ENCODE measurements around the gene MRPS10. TPM values are rescaled to one million over a fixed set of nuclear protein-coding genes. Genes with fewer than 3 reads are reported as not detected.

Gene MRPS10
- total RNA-seq, 1 experiment from 2014 or later: 62.1 TPM

DNA sequence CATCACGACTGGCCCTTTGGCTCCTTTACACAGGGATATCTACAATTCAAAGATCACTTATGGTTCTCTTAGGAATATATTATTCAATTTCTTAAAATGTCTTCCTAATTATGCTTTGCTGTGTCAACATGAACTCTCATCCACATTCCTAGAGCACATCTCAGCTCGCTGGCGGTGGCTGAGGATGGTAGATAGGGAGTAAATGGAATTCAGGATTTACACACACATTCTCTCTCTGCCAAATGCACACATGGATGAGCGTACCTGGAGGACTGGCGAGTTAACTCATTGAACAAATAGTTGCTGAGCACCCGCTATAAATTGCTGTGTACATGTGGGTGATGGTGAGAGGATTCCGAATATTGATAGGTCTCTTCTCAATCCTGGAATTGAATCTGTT lies 4.8 kb upstream of the MRPS10 start (continued):
- no peak for TF ChIP-seq FOSL1 (IDR thresholded peaks at IDR 0.05; ENCODE audit: low read depth)
- TF ChIP-seq RAD21 (IDR thresholded peaks at IDR 0.05; ENCODE audit: low read depth): no peak
- TF ChIP-seq, protein P1, sequence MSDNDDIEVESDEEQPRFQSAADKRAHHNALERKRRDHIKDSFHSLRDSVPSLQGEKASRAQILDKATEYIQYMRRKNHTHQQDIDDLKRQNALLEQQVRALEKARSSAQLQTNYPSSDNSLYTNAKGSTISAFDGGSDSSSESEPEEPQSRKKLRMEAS (IDR thresholded peaks at IDR 0.05): no peak

DNA sequence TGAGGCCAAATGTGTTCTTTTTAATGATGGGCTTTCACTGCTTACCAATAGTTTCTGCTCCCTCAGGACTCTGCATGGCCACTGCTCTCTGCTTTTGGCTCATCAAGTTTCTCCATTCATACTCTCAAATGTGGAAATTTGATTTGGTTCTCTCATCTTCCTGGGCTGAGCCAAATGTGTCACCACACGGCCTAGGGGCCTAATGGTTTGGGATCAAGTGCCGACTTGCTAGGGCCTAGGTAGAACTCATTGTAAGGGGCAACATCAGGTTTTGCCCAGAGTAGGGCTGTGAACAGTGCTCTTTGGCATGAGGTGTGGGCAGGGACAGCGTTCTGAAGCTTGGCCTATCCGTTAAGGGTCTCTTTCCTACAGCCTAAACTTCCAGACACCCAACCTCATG lies 3.9 kb upstream of the MRPS10 start:
- DNase-seq (ENCODE audit: low read depth, low spot score): no peak
- Histone ChIP-seq H3K4me1 (ENCODE audit: control insufficient read depth in 1 of 2, insufficient read depth in 2 of 2, low read length in 2 of 2) (peaks cover 29 to 68% of the 10 kb centered on the region in 2 experiments), H3K4me2 (ENCODE audit: low read length) (no peak overlapping the region), H4K20me1 (ENCODE audit: insufficient read depth) (no peaks in the 10 kb centered on the region), H2AFZ (ENCODE audit: low read depth, low read length, poor library complexity, severe bottlenecking) (peak overlapping the region; percentile 62), H3K9me3 (ENCODE audit: control insufficient read depth in 1 of 2, insufficient read depth in 1 of 2, low read depth in 1 of 2, low read length in 2 of 2) (no peaks in the 10 kb centered on the region), H3K9me2 (ENCODE audit: insufficient read depth) (no peaks in the 10 kb centered on the region), H3K36me3 (ENCODE audit: control insufficient read depth in 1 of 2, insufficient read depth in 2 of 2, low read length in 2 of 2) (no peaks in the 10 kb centered on the region), H3K4me3 (replicated peaks in 1 of 2; ENCODE audit: low read depth in 1 of 2, low read length in 2 of 2) (no peak overlapping the region), H3K27me3 (ENCODE audit: insufficient read depth, low read length) (no peaks in the 10 kb centered on the region), H3K79me2 (ENCODE audit: insufficient read depth, low read length) (peaks cover 11% of the 10 kb centered on the region), H3K27ac (ENCODE audit: low read depth, low read length) (no peak overlapping the region), H3K9ac (ENCODE audit: low read length) (no peak overlapping the region)
- CTCF ChIA-PET: no interaction called here
- POLR2A ChIA-PET: no interaction called here
- no peak for ATAC-seq
- TF ChIP-seq CEBPB (IDR thresholded peaks at IDR 0.05; ENCODE audit: low read depth) (no peak), ZFX (IDR thresholded peaks at IDR 0.05) (peak; percentile 20; the same call in 1 of the 2 replicates)
- RAD21 ChIA-PET (ENCODE audit: low non-redundant PET in 1 of 2, low total read pairs in 2 of 2, uncharacterized antibody in 2 of 2, unreplicated experiment in 2 of 2): no interaction called here
- no TSS peak for BruUV-seq (replicated peaks)
- intact Hi-C loops (cut with micrococcal nuclease): loop anchor here (5.0 to 10.0 kb wide), 3 partner anchors 299 to 653 kb away; partner anchors contain the start of genes BYSL, MED20 and RPL7L1

- H3K27me3 ChIP-seq (ENCODE audit: insufficient read depth, low read length): no peaks in the 10 kb centered on the region
- no peaks in the 10 kb centered on the region for H3K9me3 ChIP-seq (ENCODE audit: control insufficient read depth in 1 of 2, insufficient read depth in 1 of 2, low read depth in 1 of 2, low read length in 2 of 2)
- BruUV-seq (replicated peaks): no TSS peak
- no peaks in the 10 kb centered on the region for H3K9me2 ChIP-seq (ENCODE audit: insufficient read depth)
- intact Hi-C loops (cut with micrococcal nuclease): loop anchor here (5.0 to 10.0 kb wide), 3 partner anchors 299 to 654 kb away; partner anchors contain the start of genes BYSL, MED20 and RPL7L1
- H3K27ac ChIP-seq (ENCODE audit: low read depth, low read length): no peak overlapping the region; the same call in 1 of the 2 replicates
- RAD21 ChIA-PET (ENCODE audit: low non-redundant PET in 1 of 2, low total read pairs in 2 of 2, uncharacterized antibody in 2 of 2, unreplicated experiment in 2 of 2): no interaction called here
- H3K4me3 ChIP-seq (replicated peaks in 1 of 2; ENCODE audit: low read depth in 1 of 2, low read length in 2 of 2): no peak overlapping the region
- CTCF ChIA-PET: no interaction called here
- no peak for TF ChIP-seq YY1 (IDR thresholded peaks at IDR 0.05; ENCODE audit: extremely low read depth, insufficient replicate concordance, low read depth, low read length)
- TF ChIP-seq ZNF274 (IDR thresholded peaks at IDR 0.05; ENCODE audit: low read depth, low read length): no peak
- TF ChIP-seq, protein P2, sequence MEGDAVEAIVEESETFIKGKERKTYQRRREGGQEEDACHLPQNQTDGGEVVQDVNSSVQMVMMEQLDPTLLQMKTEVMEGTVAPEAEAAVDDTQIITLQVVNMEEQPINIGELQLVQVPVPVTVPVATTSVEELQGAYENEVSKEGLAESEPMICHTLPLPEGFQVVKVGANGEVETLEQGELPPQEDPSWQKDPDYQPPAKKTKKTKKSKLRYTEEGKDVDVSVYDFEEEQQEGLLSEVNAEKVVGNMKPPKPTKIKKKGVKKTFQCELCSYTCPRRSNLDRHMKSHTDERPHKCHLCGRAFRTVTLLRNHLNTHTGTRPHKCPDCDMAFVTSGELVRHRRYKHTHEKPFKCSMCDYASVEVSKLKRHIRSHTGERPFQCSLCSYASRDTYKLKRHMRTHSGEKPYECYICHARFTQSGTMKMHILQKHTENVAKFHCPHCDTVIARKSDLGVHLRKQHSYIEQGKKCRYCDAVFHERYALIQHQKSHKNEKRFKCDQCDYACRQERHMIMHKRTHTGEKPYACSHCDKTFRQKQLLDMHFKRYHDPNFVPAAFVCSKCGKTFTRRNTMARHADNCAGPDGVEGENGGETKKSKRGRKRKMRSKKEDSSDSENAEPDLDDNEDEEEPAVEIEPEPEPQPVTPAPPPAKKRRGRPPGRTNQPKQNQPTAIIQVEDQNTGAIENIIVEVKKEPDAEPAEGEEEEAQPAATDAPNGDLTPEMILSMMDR (IDR thresholded peaks at IDR 0.05 in 2 of 3, conservative IDR thresholded peaks at IDR 0.05 in 1 of 3; ENCODE audit: borderline replicate concordance in 1 of 3, insufficient read depth in 1 of 3, low read depth in 2 of 3, low read length in 2 of 3): no peak
- TF ChIP-seq REST (IDR thresholded peaks at IDR 0.05; ENCODE audit: low read depth): no peak
- no peak for ATAC-seq
- peaks cover 18% of the 10 kb centered on the region for H3K79me2 ChIP-seq (ENCODE audit: insufficient read depth, low read length)
- peak overlapping the region; percentile 62 for H2AFZ ChIP-seq (ENCODE audit: low read depth, low read length, poor library complexity, severe bottlenecking)
- H4K20me1 ChIP-seq (ENCODE audit: insufficient read depth): no peaks in the 10 kb centered on the region
- H3K4me2 ChIP-seq (ENCODE audit: low read length): peak overlapping the region; percentile 31
- no peaks in the 10 kb centered on the region for H3K36me3 ChIP-seq (ENCODE audit: control insufficient read depth in 1 of 2, insufficient read depth in 2 of 2, low read length in 2 of 2)
- no peak overlapping the region for H3K9ac ChIP-seq (ENCODE audit: low read length)
- no peak for DNase-seq (ENCODE audit: low read depth, low spot score)
- peaks cover 24 to 68% of the 10 kb centered on the region in 2 experiments for H3K4me1 ChIP-seq (ENCODE audit: control insufficient read depth in 1 of 2, insufficient read depth in 2 of 2, low read length in 2 of 2)
- POLR2A ChIA-PET: interaction anchor here (0.6 kb wide), 1 partner anchor 388 kb away, joined by 3 read pairs; no protein-coding TSS in a partner anchor
Measured at GRCh38 chr6:42220807-42221206, 3.1 kb upstream of the MRPS10 start.
